Kidney epithelial cell (primary cell): ENCODE data around the gene LRRC7. TPM values are rescaled to one million over a fixed set of nuclear protein-coding genes. Genes with fewer than 3 reads are reported as not detected.

Source experiments
- DNase-seq: peaks from one replicate; pipeline ENCODE4 v3.0.0-alpha.2; 2010; ENCODE audit warnings: low read depth
- H3K27me3 ChIP-seq: 2 replicates; pipeline ENCODE4 v1.6.0; 2011; ENCODE audit warnings: low read length; ENCODE audit not compliant: control insufficient read depth, insufficient read depth
- H3K36me3 ChIP-seq: 2 replicates; pipeline ENCODE4 v1.5.1; 2011; ENCODE audit warnings: low read length; ENCODE audit not compliant: control insufficient read depth, insufficient read depth
- H3K4me3 ChIP-seq: 2 replicates; pipeline ENCODE4 v1.5.1; 2011; ENCODE audit warnings: low read depth, mild to moderate bottlenecking, control low read depth, low read length
- CTCF ChIP-seq: IDR thresholded peaks from 2 replicates; pipeline ENCODE4 v1.5.1; 2011; ENCODE audit warnings: mild to moderate bottlenecking, moderate library complexity, low read length, control low read depth, inconsistent platforms; ENCODE audit not compliant: insufficient read depth, poor library complexity, severe bottlenecking
- total RNA-seq: library from RNA; depleted of rRNA; stranded (reverse); fragments of >200 nt; gene quantifications from 2 replicates; pipeline ENCODE4 v1.2.3, GENCODE V29; 2015

Gene LRRC7
- total RNA-seq, 1 donor from 2014 or later, result 0.04 TPM

DNA sequence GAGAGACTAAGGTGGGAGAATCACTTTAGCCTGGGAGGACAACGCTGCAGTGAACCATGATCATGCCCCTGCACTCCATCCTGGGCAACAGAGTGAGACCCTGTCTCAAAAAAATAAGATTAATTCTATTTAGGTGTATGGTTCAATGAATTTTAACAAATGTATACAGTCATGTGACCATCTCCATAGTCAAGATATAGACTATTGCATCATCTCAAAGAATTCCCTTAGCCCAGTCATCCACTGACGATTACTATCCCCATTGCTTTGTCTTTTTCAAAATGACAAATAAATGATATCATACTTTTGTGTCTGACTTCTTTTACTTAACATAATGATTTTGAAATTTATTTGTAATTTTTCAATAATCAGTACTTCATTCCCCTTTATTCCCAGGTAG is 260.0 kb downstream of the LRRC7 start:
- Histone ChIP-seq H3K4me3 (no peak overlapping the region), H3K36me3 (no peaks in the 10 kb centered on the region), H3K27me3 (no peaks in the 10 kb centered on the region)
- TF ChIP-seq CTCF, result no peak
- DNase-seq, result no peak

- Histone ChIP-seq H3K36me3 (no peaks in the 10 kb centered on the region), H3K27me3 (no peaks in the 10 kb centered on the region), H3K4me3 (no peak overlapping the region)
- no peak for TF ChIP-seq CTCF
- DNase-seq, result no peak
Measured at GRCh38 chr1:69833536-69833935, 265.8 kb downstream of the LRRC7 start.

GRCh38 chr1:69834336-69834735 is 266.6 kb downstream of the LRRC7 start:
- TF ChIP-seq CTCF, result no peak
- H3K4me3 ChIP-seq, result no peak overlapping the region
- no peaks in the 10 kb centered on the region for H3K36me3 ChIP-seq
- no peaks in the 10 kb centered on the region for H3K27me3 ChIP-seq
- no peak for DNase-seq

DNA sequence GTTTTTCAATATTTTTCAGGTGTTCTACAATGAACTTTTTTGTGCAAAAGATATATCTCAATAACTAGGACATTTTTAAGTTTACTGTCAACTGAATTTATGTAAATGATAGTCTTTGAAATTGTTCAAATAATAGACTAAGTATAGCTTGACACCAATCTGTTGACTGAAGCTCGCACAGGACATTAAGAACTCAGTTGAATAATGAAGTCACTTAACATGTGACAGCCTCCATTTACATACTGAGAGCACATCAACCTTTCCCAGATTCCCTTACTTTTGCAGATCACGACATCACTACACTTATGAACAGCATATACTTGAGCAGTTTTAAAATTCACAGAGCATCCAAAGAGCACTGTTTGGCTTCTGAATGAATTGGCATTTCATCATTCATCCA is 268.2 kb downstream of the LRRC7 start:
- no peak for TF ChIP-seq CTCF
- Histone ChIP-seq H3K27me3 (no peaks in the 10 kb centered on the region), H3K36me3 (no peaks in the 10 kb centered on the region), H3K4me3 (no peak overlapping the region)
- DNase-seq, result no peak

DNA sequence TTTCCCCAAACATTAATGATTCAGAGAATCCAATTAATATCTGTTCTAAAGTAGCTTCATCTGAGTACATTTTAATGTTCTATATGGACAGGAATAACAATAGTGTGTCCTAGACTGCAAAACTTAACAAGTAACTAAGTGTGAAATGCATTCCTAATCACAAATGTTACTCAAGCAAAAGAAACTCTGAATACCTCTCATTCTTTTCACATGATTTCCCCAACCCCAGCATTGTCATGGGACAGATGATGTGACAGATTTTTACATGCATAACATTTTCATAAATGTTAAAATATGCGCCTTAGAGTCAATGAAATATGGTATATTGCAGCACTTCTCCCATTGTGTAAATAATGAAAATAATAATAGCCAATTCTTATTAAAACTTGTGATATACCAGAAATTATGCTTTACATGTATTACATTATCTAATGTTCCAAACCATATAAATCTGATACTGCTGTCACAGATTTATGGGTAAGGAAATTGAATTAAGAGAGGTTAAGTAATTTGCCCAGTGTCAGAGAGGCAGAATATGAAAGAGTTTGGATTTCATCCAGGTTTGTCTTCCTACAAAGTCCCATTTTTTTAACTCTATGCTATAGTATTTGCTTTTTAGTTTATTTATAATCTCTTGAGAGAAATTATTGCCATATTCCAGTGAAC is 269.4 kb downstream of the LRRC7 start:
- Histone ChIP-seq H3K36me3 (no peaks in the 10 kb centered on the region), H3K27me3 (no peaks in the 10 kb centered on the region), H3K4me3 (no peak overlapping the region)
- no peak for DNase-seq
- TF ChIP-seq CTCF, result no peak

DNA sequence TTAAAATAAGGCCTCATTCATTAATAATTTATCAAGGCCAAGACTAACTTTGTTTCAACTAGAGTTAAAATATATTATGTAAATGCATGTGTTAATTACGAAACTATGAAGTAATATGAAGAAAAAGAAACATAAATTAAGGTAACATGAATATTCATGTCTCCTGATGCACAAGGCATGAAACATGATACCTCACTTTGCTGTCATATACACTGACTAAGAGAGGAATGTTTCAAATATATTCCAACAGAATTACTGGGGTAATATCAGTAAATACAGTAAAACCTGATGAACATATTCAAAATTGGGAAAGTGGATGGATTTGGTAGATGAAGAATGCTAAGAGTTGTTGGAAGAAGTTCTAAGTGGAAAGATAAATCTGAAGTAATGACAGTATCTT is 274.6 kb downstream of the LRRC7 start:
- Histone ChIP-seq H3K36me3 (no peaks in the 10 kb centered on the region), H3K27me3 (no peaks in the 10 kb centered on the region), H3K4me3 (no peak overlapping the region)
- no peak for DNase-seq
- TF ChIP-seq CTCF, result no peak
